Calu3 (cell line): Measurements from ENCODE around the gene ADTRP. TPM values are rescaled to one million over a fixed set of nuclear protein-coding genes. Genes with fewer than 3 reads are reported as not detected.

Experiments used
- BruUV-seq: library from RNA; stranded (reverse); fragments of 400-500 nt; replicated peaks from 2 replicates; lab custom pipeline; 2021; lab: Mats Ljungman, UMichigan
- CTCF ChIA-PET: fragments of 300-600 bp; sonication (Branson Sonifier 250); formaldehyde crosslinking; loops from one replicate; lab custom pipeline; 2022; ENCODE audit warnings: antibody characterized with exemption; lab: Charles Lee
- DNase-seq: peaks from one replicate; pipeline ENCODE4 v3.0.0; 2022
- H3K27ac Mint-ChIP-seq: one replicate; pipeline ENCODE4 v1.8.0; 2022; ENCODE audit warnings: mixed read lengths; ENCODE audit not compliant: unreplicated experiment
- H3K27me3 Mint-ChIP-seq: one replicate; pipeline ENCODE4 v1.8.0; 2022; ENCODE audit warnings: mixed read lengths; ENCODE audit not compliant: unreplicated experiment
- H3K36me3 Mint-ChIP-seq: one replicate; pipeline ENCODE4 v1.8.0; 2022; ENCODE audit warnings: mild to moderate bottlenecking, moderate library complexity, mixed read lengths; ENCODE audit not compliant: insufficient read depth, unreplicated experiment
- H3K4me1 Mint-ChIP-seq: one replicate; pipeline ENCODE4 v1.8.0; 2022; ENCODE audit warnings: mild to moderate bottlenecking, low read depth, mixed read lengths; ENCODE audit not compliant: unreplicated experiment
- H3K4me3 Mint-ChIP-seq: one replicate; pipeline ENCODE4 v1.8.0; 2022; ENCODE audit warnings: mild to moderate bottlenecking, low read depth, moderate library complexity, mixed read lengths; ENCODE audit not compliant: unreplicated experiment
- H3K9me3 Mint-ChIP-seq: one replicate; pipeline ENCODE4 v1.8.0; 2022; ENCODE audit warnings: low read depth, mixed read lengths; ENCODE audit not compliant: unreplicated experiment
- CTCF ChIP-seq: fragments of 200-600 bp; IDR thresholded peaks from one replicate; pipeline ENCODE4 v1.8.0; 2022; ENCODE audit warnings: antibody characterized with exemption; ENCODE audit not compliant: unreplicated experiment
- intact Hi-C: fragments of 100-400 bp; cut with micrococcal nuclease; formaldehyde crosslinking; loops from one replicate; pipeline ENCODE4 v1.10.0; 2022; ENCODE audit not compliant: unreplicated experiment
- total RNA-seq: library from RNA; stranded (reverse); gene quantifications from 2 replicates; pipeline ENCODE4 v1.2.3, GENCODE V29; 2022

ADTRP gene
- total RNA-seq, 1 experiment from 2014 or later = 0.54 TPM

- Mint-ChIP-seq H3K4me1 (peaks cover 27% of the 10 kb centered on the region), H3K27me3 (no peaks in the 10 kb centered on the region), H3K27ac (no peak overlapping the region), H3K4me3 (no peak overlapping the region), H3K36me3 (no peaks in the 10 kb centered on the region), H3K9me3 (no peaks in the 10 kb centered on the region)
- BruUV-seq = no TSS peak
- intact Hi-C loops = loop anchor here (10.0 kb wide), 1 partner anchor 108 kb away; no protein-coding TSS in a partner anchor
- DNase-seq = no peak
- CTCF ChIA-PET = no interaction called here
- no peak for TF ChIP-seq CTCF
These were observed 33.8 kb upstream of the ADTRP start for GRCh38 chr6:11812439-11812838.

- H3K27me3 Mint-ChIP-seq = no peaks in the 10 kb centered on the region
- peaks cover 27% of the 10 kb centered on the region for H3K4me1 Mint-ChIP-seq
- H3K27ac Mint-ChIP-seq = no peak overlapping the region
- H3K36me3 Mint-ChIP-seq = no peaks in the 10 kb centered on the region
- BruUV-seq = no TSS peak
- DNase-seq = no peak
- H3K4me3 Mint-ChIP-seq = no peak overlapping the region
- intact Hi-C loops = loop anchor here (10.0 kb wide), 1 partner anchor 107 kb away; no protein-coding TSS in a partner anchor
- TF ChIP-seq CTCF = no peak
- CTCF ChIA-PET = no interaction called here
- no peaks in the 10 kb centered on the region for H3K9me3 Mint-ChIP-seq
These were observed 33.2 kb upstream of the ADTRP start for GRCh38 chr6:11811644-11812264.

- no peaks in the 10 kb centered on the region for H3K9me3 Mint-ChIP-seq
- CTCF ChIA-PET = no interaction called here
- H3K4me3 Mint-ChIP-seq = no peak overlapping the region
- H3K27ac Mint-ChIP-seq = no peak overlapping the region
- no peaks in the 10 kb centered on the region for H3K36me3 Mint-ChIP-seq
- no TSS peak for BruUV-seq
- H3K4me1 Mint-ChIP-seq = peaks cover 27% of the 10 kb centered on the region
- intact Hi-C loops = loop anchor here (10.0 kb wide), 1 partner anchor 106 kb away; no protein-coding TSS in a partner anchor
- no peaks in the 10 kb centered on the region for H3K27me3 Mint-ChIP-seq
- no peak for DNase-seq
- TF ChIP-seq CTCF = no peak
These were observed 32.4 kb upstream of the ADTRP start for GRCh38 chr6:11810854-11811643.

- TF ChIP-seq CTCF = no peak
- no peaks in the 10 kb centered on the region for H3K36me3 Mint-ChIP-seq
- peak; percentile 69 for DNase-seq
- no peak overlapping the region for H3K4me3 Mint-ChIP-seq
- H3K4me1 Mint-ChIP-seq = peaks cover 25% of the 10 kb centered on the region
- BruUV-seq = no TSS peak
- no peaks in the 10 kb centered on the region for H3K27me3 Mint-ChIP-seq
- CTCF ChIA-PET = interaction anchor here (0.5 kb wide), 1 partner anchor 15 kb away, joined by 4 read pairs; no protein-coding TSS in a partner anchor
- H3K9me3 Mint-ChIP-seq = no peaks in the 10 kb centered on the region
- H3K27ac Mint-ChIP-seq = no peak overlapping the region
- intact Hi-C loops = loop anchor here (10.0 kb wide), 1 partner anchor 105 kb away; no protein-coding TSS in a partner anchor
These were observed 31.5 kb upstream of the ADTRP start for GRCh38 chr6:11810039-11810541.
